Measurements from ENCODE around the gene INPP4A.

- TF ChIP-seq CTCF (tag by site-specific recombination; IDR thresholded peaks at IDR 0.05) = no peak
- TF ChIP-seq ZNF26 (tag by site-specific recombination; IDR thresholded peaks at IDR 0.05) = no peak
- TF ChIP-seq ZNF704 (tag by site-specific recombination; IDR thresholded peaks at IDR 0.05) = no peak
- TF ChIP-seq ZNF391 (tag by site-specific recombination; IDR thresholded peaks at IDR 0.05; ENCODE audit: borderline replicate concordance, low read depth) = no peak
- no peak for TF ChIP-seq HOXD13 (CRISPR knock-in tag; IDR thresholded peaks at IDR 0.05; ENCODE audit: borderline replicate concordance)
- no peak for TF ChIP-seq YY1 (tag by site-specific recombination; IDR thresholded peaks at IDR 0.05)
Observed at GRCh38 chr2:98579926-98580325, 135.3 kb downstream of the INPP4A start.

All from HEK293 (cell line).